HG03354 (cell line): ENCODE data around the gene PPP2R1B.

Source experiments
- ATAC-seq: cut with Tn5 transposase; IDR thresholded peaks from one replicate; pipeline ENCODE4 v1.9.1; 2021; ENCODE audit warnings: mild to moderate bottlenecking; ENCODE audit not compliant: unreplicated experiment, poor library complexity, severe bottlenecking

Gene PPP2R1B

DNA sequence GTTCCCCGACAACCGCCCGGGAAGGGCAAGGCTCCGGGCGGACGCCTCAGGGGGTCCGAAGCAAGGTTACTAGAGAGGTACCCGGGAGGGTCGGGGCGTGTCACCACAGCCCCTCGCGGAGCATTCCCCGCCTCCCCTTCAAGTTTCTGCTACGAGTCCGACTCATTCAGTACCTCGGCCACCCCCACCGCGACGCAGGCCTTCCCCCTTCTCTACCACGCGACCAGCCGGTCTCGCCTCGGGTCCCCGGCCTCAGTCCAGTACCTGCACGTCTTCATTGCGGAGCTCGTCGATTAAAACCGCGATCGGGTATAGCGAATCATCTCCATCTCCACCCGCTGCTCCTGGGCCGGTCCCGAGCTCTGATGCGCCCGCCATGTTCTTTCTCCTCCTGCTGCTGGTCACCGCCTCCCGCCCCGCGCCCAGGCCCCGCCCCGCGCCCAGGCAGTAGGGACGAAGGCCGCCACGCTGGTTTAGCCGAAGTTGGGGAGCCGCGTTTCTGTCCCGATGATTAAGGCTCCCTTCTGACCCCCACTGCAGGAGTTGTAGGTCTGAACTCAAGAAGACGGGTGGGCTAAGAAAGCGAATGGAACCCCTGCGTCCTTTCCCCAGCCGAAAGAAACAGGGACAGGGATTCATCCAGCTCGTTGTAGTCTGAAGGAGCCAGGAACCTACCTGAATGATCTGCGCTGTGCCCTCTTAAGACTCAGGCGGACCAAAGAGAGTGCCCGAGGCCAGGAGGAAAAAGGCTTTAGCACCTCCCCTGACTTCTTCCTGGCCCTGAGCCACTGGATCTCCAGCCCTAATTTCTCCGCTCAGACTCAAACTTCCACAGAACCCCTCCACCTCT, at the start of gene PPP2R1B:
Gene PPP2R1B, minus strand, starts transcription at position 406 of the 850 bp plus-strand sequence. Its CDS starts 28 bp downstream, at position 378.
- ATAC-seq = peak; percentile 94

DNA sequence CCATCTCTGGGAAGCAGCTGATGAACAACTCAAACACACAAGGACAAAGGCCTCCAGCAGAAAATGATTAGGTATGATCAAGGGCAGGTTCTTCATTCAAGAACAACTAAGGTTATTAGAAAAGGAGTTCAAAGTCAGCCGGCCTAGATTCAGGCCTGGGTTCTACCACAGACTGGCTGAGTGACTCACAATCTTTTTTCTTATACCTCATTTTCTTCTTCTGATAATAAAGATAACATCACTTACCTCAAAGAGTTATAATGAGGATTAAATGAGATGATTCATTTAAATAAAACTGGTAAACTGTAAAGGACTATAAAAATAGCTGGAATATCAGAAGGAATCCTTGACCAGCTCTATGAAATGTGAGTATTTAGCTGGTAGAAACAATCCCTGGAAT, 49.3 kb upstream of the PPP2R1B start:
- no peak for ATAC-seq

DNA sequence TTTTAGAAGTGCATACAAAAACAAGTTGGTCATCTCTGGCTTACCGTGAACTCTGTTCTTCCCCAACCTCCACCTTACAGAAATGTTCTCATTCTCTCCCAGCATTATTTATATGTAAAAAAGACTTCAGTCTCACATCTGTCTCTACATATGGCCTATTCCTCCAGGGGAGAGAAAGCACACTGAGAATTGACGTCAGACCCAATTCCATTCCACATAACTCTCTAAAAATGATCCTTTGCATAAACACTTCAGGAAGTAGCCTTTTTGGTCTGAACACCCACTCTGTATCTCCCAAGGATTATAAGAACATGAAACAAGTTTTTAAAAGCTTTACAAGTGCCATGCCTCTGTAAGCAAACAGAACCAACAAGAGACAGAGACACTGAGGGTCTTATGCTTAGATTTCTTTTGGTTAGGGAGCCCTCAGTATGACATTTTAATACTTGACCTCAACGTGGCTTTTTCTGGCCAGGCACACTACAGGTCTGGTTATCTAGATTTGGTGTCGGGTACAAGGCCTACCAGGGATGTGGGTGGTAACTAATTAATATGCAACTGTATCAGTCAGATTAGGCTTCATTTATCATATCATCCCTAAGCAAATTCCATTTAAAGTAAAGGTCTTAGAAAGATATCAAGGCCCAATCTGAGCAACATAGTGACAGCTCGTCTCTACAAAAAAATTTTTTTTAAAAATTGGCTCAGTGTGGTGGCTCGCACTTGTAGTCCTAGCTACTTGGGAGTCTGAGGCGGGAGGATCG, 48.5 kb upstream of the PPP2R1B start:
- ATAC-seq = no peak

DNA sequence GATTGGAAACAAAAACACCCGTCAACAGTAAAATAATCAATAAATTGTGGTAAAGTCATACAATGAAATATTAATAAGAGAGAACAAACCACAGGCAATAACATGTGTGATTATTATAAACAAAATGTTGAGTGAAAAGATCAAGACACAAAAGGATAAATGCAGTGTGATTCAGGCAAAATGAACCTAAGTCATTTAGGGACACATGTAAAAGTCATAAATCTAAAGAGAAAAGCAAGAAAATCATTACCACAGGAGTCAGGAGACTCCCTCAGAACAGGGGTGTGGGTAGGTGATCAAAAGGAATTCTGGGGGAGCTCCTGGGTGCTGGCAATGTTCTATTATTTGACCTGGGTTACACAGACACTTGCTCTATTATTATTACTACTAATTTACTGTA, 47.9 kb upstream of the PPP2R1B start:
- ATAC-seq = no peak

DNA sequence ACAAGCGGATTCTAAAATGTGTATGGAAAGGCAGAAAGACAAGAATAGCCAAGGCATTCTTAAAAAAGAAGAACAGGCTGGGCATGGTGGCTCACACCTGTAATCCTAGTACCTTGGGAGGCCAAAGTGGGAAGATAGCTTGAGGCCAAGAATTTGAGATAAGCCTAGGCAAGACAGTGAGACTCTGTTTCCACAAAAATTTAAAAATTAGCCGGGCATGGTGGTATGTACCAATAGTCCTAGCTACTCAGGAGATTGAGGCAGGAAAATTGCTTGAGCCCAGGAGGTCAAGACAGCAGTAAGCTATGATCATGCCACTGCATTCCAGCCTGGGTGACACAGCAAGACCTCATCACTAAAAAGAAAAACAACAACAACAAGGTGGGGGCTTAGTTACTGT, 46.0 kb upstream of the PPP2R1B start:
- ATAC-seq = no peak

DNA sequence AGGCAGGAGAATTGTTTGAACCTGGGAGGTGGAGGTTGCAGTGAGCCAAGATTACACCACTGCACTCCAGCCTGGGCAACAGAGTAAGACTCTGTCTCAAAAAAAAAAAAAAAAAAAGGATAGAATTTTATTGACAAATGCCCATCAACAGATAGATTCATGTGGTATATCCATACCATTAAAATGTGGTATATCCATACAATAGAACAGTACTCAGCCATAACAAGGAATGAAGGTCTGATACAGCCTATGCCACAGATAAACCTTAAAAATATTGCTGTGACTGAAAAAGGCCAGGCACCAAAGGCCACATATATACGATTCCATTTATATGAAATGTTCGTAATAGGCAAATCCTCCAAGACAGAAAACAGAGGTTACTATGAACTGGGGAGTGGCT, 45.3 kb upstream of the PPP2R1B start:
- no peak for ATAC-seq

DNA sequence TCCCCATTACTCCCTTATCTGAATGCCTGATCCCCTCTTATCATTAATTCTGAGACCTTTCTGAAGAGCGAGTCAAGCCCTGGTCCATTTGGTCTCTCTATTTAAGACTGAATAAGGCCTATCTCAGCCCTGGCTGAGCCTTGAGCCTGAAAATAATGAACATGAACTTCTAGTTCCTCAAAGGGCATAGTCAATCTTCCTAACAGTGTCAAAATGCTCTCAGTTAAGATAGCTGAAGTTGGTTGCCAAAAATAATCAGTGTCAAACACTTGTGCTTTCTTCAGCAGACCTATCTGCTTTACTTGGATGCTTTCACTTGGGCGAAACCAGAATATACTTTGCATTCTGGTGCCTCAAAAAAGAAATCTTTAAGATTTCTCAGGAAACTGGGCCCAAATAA, 42.6 kb upstream of the PPP2R1B start:
- ATAC-seq = no peak

DNA sequence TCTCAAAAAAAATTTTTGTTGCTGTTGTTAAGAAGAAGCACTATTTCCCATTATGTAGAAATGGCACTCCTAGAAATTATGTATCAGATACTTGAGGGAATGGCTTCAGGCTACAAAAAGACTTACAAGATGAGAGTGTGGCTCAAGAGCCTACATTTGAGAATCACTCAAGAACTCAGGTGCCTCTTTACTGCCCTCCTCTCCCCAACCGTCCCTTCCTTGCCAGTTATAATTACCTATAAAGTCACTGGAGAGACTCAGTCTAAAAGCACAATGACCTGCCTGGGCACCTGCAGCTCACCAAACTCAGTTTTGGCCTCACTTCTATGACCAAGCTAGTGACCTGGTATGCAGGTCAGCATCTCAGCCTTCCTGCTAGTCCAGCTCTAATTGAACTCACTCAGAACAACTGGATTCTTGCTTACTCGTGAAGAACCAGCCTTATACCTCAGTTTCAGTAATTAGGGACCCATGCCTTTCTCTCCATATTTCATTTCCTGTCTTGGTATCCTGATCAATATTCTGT, 41.9 kb upstream of the PPP2R1B start:
- no peak for ATAC-seq

DNA sequence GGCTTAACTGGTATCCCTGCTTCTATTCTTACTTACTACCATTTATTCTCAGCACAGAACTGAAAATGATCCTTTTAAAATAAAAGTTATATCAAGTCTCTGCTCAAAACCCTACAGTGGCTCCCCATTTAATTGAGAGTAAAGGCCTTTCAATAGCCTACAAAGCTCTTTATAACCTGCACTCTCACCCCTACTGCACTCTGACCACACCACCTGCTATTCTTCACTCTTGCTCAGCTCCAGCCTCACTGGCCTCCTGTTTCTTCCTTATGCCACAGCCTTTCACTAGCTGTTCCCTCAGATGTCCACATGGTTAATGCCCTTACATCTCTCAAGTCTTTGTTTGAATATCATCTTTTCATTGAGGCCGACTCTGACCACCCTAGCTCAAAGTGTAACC, 40.9 kb upstream of the PPP2R1B start:
- no peak for ATAC-seq

DNA sequence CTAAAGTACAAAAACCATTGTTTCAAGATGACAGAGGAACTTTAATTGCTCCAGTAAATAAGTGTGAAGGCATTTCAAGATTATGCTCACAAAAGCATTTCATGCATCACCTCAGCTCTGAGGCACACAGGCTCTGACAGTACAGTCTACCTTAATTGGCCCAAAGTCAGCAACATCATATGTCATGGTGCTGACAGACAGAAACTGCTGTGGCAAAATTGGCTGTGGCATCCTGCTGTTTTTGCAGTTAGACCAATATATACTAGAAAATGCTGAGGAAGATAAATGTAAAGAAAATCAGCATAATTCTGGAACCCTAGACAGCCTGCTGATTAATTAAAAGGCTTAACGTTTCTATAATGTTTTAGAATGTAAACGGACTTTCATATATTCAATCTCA, 34.9 kb upstream of the PPP2R1B start:
- ATAC-seq = no peak

DNA sequence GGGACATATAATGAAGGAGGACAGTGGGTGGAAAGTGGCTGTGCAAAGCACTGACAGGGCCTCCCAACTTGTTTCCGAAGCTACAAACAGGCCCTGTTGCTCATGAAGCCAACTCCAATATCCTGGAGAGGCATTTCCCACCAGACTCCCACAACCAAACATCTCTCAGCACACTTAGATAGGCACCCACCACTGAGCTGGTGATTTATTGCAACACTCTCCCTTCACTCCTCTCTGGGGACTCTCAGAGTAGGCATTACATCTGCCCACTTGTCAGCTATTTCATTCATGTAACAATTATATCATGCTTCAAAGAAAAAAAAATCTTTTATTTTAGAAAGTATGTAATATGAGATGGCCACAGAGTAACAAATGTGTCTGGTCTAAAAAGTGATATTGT, 32.1 kb upstream of the PPP2R1B start:
- ATAC-seq = no peak

DNA sequence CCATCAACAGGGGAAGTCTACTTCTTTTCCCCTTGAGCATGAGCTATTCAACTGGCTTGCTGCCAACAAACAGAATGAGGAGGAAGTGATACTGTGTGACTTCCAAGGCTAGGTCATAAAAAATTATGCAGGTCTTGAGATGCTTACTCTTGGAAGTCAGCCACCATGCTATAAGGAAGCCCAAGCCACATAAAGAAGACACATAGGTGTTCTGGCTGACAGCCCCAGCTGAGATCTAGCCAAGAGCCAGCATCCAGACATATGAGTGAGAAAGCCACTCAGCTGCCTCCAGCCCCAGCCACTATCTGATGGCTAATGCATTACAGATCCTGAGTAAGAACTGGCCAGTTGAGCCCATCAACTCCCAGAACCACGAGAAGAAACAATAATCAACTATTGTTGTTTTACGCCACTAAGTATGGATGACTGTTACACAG, 31.0 kb upstream of the PPP2R1B start:
- no peak for ATAC-seq

DNA sequence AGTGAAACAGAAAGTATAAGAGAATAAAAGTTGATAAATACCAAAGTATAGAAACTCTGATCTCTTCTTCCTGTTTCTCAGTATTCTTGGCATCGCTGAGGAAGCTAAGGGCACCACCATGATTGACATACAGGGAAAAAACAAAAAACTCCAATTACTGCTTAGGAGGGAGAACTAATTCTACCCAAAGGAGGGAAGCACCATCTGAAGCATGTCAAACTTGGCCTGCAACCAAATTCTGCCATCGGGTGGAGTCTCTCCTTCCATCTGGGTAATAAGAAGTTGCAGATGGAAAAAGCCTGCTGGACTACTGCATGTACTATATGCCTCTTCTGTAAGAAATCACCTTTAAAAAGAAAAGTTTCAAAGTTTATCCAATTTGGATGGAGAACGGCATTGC, 30.5 kb upstream of the PPP2R1B start:
- ATAC-seq = no peak

DNA sequence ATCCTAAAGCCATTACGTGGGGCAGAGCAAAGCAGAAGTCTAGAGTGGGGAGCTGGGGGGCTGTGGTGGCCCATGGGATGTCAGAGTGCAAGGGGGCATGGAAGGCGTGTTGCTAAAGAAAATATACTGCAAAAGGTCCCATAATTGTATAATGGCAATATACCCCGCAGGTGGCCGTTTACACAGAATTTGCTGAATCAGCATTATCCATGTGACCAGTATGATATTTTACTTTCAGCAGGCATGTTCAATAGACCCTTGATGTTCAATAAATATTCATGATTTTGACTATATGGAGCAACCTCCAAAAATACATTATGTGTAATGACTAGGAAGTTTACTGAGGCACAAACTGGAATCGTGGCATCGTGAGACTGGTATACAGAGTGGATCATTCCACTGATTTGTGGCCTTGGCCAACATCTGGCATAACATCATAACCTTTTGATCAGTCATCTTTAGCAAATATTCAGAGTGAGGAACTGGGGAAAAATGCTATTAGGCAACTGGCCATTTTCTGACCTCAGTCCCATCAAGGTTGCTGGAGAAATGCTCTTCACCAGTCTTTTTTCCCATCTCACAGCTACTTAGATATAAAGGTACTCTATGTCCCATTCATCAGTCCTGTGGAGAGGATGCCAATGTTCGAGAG, 29.3 kb upstream of the PPP2R1B start:
- ATAC-seq = no peak

DNA sequence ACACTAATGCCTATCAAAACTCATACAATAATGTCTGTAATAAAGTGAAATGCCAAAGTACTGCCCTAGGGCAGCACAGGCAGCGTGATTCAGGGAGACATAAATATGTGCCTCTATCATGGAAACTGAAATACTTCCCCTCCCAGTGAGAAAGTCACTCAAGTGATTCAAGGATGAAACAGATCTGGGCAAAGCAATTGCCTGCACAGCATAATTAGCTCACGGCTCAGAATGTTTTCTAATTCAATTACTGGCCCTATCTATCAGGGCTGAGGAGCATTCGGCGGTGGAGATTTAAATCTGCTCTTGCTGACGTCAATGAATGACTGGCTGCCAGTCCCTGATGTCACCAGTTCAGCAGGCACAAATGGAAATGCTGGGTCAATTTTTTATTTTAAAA, 27.7 kb upstream of the PPP2R1B start:
- ATAC-seq = no peak

DNA sequence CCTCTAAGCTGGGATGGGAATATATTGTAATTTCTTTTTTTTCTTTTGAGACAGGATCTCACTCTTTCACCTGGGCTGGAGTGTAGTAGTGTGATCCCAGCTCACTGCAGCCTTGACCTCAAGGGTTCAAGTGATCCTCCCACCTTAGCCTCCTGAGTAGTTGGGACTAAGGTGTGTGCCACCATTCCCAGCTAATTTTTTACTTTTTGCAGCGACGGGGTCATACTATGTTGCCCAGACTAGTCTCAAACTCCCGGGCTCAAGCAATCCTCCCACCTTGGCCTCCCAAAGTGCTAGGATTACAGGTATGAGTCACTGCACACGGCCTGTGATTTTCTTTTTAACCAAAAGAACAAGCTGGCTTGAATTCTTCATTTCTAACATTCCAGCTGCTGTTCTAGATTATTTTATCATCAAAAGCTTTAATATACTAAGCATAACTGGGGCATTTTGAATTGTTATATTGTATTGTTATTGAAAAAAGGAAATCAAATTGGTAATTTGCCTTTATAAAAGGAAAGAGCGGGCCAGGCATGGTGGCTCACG, 26.8 kb upstream of the PPP2R1B start:
- no peak for ATAC-seq

DNA sequence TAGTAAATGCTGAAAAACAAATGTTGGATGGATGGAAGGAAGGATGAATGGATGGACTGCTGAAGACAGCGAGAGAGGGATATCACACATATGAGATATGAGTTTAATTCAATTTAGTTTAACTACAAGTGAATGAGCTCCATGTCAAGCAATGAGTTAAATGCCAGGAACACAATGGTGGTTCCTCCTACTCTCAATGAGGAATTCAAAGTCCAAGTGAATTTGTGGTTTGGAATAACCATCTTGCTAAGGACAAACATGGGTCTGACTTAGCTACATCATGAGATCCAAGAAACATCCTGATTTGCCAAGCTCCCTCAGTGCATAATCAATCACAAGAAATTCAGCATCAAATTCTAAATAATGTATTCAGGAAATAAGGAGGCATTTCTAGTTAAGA, 26.1 kb upstream of the PPP2R1B start:
- no peak for ATAC-seq

DNA sequence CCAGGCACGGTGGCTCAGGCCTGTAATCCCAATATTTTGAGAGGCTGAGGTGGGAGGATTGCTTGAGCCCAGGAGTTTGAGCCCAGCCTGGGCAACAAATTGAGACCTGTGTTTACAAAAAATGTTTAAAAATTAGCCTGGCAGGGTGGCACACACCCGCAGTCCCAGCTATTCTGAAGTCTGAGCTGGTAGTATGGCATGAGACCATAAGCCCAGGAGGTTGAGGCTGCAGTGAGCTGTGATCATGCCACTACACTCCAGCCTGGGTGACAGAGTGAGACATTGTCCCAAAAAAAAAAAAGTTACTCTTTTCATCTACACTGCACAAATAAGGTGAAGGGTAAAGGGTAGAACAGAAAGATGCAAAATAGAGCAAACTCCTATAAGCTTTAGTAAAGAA, 22.3 kb upstream of the PPP2R1B start:
- ATAC-seq = no peak

DNA sequence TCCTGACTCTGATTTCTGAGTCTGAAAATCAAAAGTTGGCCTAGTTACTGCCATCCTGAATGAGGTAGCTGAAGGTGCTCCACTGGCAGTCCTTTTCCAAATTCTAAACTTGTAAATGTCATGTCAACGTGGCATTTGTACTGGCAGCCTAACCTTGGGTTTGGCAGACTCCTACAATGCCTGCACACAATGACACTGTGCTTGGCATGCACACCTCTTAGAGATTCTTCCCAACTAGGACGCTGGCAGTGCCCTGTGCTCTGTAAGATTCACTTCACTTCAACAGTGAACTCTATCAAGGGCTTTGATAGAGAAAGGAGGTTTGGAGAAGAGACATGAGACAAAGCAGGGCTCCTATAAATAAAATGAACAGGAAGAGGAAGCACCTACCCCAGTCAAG, 21.9 kb upstream of the PPP2R1B start:
- no peak for ATAC-seq

DNA sequence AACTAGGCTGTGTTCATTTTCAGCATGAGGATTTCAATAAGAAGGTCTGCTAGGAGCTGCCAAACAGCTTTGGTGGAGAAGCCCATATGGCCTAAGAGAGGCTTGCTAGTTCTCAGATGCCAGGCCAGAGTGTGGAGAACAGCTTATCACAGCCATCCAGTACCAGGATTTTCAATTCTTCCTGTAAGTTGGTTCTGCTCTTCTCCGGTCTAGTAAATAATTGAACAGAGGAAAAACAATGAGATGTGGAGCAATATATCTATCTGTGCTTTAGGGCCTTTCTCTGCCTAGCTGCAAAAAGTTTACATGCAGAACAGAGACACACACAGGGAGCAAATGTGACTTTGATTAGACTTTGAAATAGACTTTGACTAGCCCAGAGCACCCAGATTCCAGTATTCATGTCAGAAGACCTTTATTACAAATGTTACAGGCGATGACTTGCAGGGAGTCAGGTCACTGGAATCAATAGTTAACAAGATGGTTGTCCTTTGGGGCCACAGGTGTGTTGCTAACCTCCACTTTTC, 19.8 kb upstream of the PPP2R1B start:
- no peak for ATAC-seq
